HepG2 (cell line): Measurements from ENCODE around the gene OVOL3. TPM values are rescaled to one million over a fixed set of nuclear protein-coding genes. Genes with fewer than 3 reads are reported as not detected.

Source experiments
- ARID4A ChIP-seq: sonication (generic); formaldehyde crosslinking; IDR thresholded peaks from 2 replicates; pipeline ENCODE4 v1.5.0; 2020; ENCODE audit warnings: mild to moderate bottlenecking, missing genetic modification reagents, borderline replicate concordance
- ELF4 ChIP-seq: sonication (generic); formaldehyde crosslinking; IDR thresholded peaks from 2 replicates; pipeline ENCODE4 v1.5.0; 2020; ENCODE audit warnings: missing genetic modification reagents, mild to moderate bottlenecking, moderate library complexity, borderline replicate concordance
- FOXK2 ChIP-seq: fragments of 450-650 bp; IDR thresholded peaks from 2 replicates; pipeline ENCODE4 v1.6.1; 2016
- FUBP1 ChIP-seq: sonication (generic); formaldehyde crosslinking; IDR thresholded peaks from 2 replicates; pipeline ENCODE4 v1.5.1; 2020; ENCODE audit warnings: missing genetic modification reagents, mild to moderate bottlenecking, borderline replicate concordance
- HIC2 ChIP-seq: sonication (generic); formaldehyde crosslinking; IDR thresholded peaks from 2 replicates; pipeline ENCODE4 v1.9.0; 2022; ENCODE audit warnings: low read depth, missing genetic modification reagents
- HNF4G ChIP-seq, 2 experiments: sonication (generic) in 1 of 2; formaldehyde crosslinking in 1 of 2; IDR thresholded peaks; 2 replicates each; pipeline versions ENCODE4 v1.4.0 to v1.6.1; 2011 to 2020; ENCODE audit warnings: borderline replicate concordance in 2 of 2, low read depth in 2 of 2, mild to moderate bottlenecking in 2 of 2, low read length in 1 of 2, missing genetic modification reagents in 1 of 2, moderate library complexity in 1 of 2
- MBNL3 ChIP-seq: fragments of 250-450 bp; sonication (Bioruptor Pico); conservative IDR thresholded peaks from 2 replicates; pipeline ENCODE4 v1.8.0; 2022; ENCODE audit warnings: mild to moderate bottlenecking, inconsistent platforms
- POLR2A ChIP-seq, 2 experiments: IDR thresholded peaks; 2 replicates each; pipeline ENCODE4 v1.6.1; 2011; ENCODE audit warnings: low read depth in 2 of 2, low read length in 2 of 2, mild to moderate bottlenecking in 1 of 2, moderate library complexity in 1 of 2; ENCODE audit not compliant: insufficient read depth in 1 of 2
- PRMT3 ChIP-seq: sonication (generic); formaldehyde crosslinking; IDR thresholded peaks from 2 replicates; pipeline ENCODE4 v1.8.1; 2022; ENCODE audit warnings: low read depth, mild to moderate bottlenecking, moderate library complexity, missing genetic modification reagents, borderline replicate concordance
- RCOR2 ChIP-seq: IDR thresholded peaks from 2 replicates; pipeline ENCODE4 v1.6.1; 2016; ENCODE audit warnings: missing biosample characterization, missing genetic modification reagents
- REL ChIP-seq: sonication (generic); formaldehyde crosslinking; conservative IDR thresholded peaks from 2 replicates; pipeline ENCODE4 v1.8.0; 2022; ENCODE audit warnings: mild to moderate bottlenecking, missing genetic modification reagents, moderate library complexity
- SP1 ChIP-seq, 2 experiments: fragments of 450-650 bp in 1 of 2; sonication (generic) in 1 of 2; formaldehyde crosslinking in 1 of 2; IDR thresholded peaks; 2 replicates each; pipeline versions ENCODE4 v1.4.0 to v1.6.1; 2016 to 2020; ENCODE audit warnings: missing genetic modification reagents in 1 of 2
- SSRP1 ChIP-seq: IDR thresholded peaks from 2 replicates; pipeline ENCODE4 v1.6.1; 2016; ENCODE audit warnings: control low read depth
- ZBTB38 ChIP-seq: sonication (generic); formaldehyde crosslinking; IDR thresholded peaks from 2 replicates; pipeline ENCODE4 v1.5.1; 2020; ENCODE audit warnings: mild to moderate bottlenecking, missing genetic modification reagents
- ZNF430 ChIP-seq: sonication (generic); formaldehyde crosslinking; IDR thresholded peaks from 2 replicates; pipeline ENCODE4 v1.9.0; 2021; ENCODE audit warnings: mild to moderate bottlenecking, missing genetic modification reagents
- ZNF547 ChIP-seq: sonication (generic); formaldehyde crosslinking; IDR thresholded peaks from 2 replicates; pipeline ENCODE4 v1.5.1; 2020; ENCODE audit warnings: mild to moderate bottlenecking, missing genetic modification reagents
- ZNF619 ChIP-seq: sonication (generic); formaldehyde crosslinking; IDR thresholded peaks from 2 replicates; pipeline ENCODE4 v1.4.0; 2020; ENCODE audit warnings: mild to moderate bottlenecking, missing genetic modification reagents
- ZNF737 ChIP-seq: sonication (generic); formaldehyde crosslinking; IDR thresholded peaks from 2 replicates; pipeline ENCODE4 v1.5.0; 2020; ENCODE audit warnings: missing genetic modification reagents, mild to moderate bottlenecking, borderline replicate concordance
- ZNF780A ChIP-seq: sonication (generic); formaldehyde crosslinking; IDR thresholded peaks from 2 replicates; pipeline ENCODE4 v1.8.0; 2022; ENCODE audit warnings: mild to moderate bottlenecking, missing genetic modification reagents, moderate library complexity
- ZNF782 ChIP-seq: sonication (generic); formaldehyde crosslinking; IDR thresholded peaks from 2 replicates; pipeline ENCODE4 v1.4.0; 2020; ENCODE audit warnings: missing genetic modification reagents, mild to moderate bottlenecking, borderline replicate concordance
- ZNF879 ChIP-seq: sonication (generic); formaldehyde crosslinking; IDR thresholded peaks from 2 replicates; pipeline ENCODE4 v1.8.1; 2023; ENCODE audit warnings: missing genetic modification reagents
- polyA plus RNA-seq, 8 experiments: library from polyadenylated mRNA; depleted of rRNA in 3 of 8; stranded (reverse) in 7 of 8; unstranded in 1 of 8; fragments of >200 nt; fragmentation: Illumina TruSeq in 4 of 8; extraction: Trizol in 4 of 8; gene quantifications; 2 replicates each; pipeline versions ENCODE4 v1.2.1 to v1.2.3, GENCODE V29; 2011 to 2016; ENCODE audit warnings: low read depth in 4 of 8, missing spikeins in 1 of 8, mixed read lengths in 1 of 8; ENCODE audit not compliant: insufficient read depth in 1 of 8
- total RNA-seq, 5 experiments: library from RNA; depleted of rRNA; stranded (reverse); fragments of >200 nt; fragmentation: Illumina TruSeq; extraction: Trizol; gene quantifications; 2 replicates each; pipeline ENCODE4 v1.2.3, GENCODE V29; 2016; ENCODE audit warnings: low read depth in 1 of 5

The OVOL3 gene
- total and polyA plus RNA-seq, 2 of the 13 experiments (the other 11 are each of a cell fraction or from before 2014, with no cell fraction given) = not detected

GRCh38 chr19:36120092-36120983 lies 9.4 kb downstream of the OVOL3 start (continued):
- peak; percentile 94 for TF ChIP-seq ARID4A
- peak; percentile 86 for TF ChIP-seq RCOR2
- TF ChIP-seq SSRP1 (CRISPR knock-in tag) = no peak
- TF ChIP-seq ZNF879 (CRISPR knock-in tag) = no peak; the same call in 1 of the 2 replicates
- TF ChIP-seq ZNF782 = no peak; the same call in 1 of the 2 replicates
- no peak for TF ChIP-seq ZNF619 (CRISPR knock-in tag)
- TF ChIP-seq HIC2 = no peak
- no peak for TF ChIP-seq PRMT3 (CRISPR knock-in tag)
- TF ChIP-seq HNF4G (IDR thresholded peaks at IDR 0.05; ENCODE audit: borderline replicate concordance, low read depth, low read length) = peak; percentile 75
- TF ChIP-seq HNF4G (CRISPR knock-in tag; IDR thresholded peaks at IDR 0.05; ENCODE audit: borderline replicate concordance, low read depth) = no peak; the same call in 1 of the 2 replicates
- no peak for TF ChIP-seq ZNF737 (CRISPR knock-in tag)
- TF ChIP-seq ELF4 (CRISPR knock-in tag) = peak; percentile 62; the same call in 1 of the 2 replicates
- peak; percentile 85 for TF ChIP-seq FOXK2
- peak in 1 of 2 experiments; percentile 78; a peak in 2 of 4 replicates for TF ChIP-seq POLR2A (IDR thresholded peaks at IDR 0.05; ENCODE audit: insufficient read depth in 1 of 2, low read depth in 2 of 2, low read length in 2 of 2)
- no peak; the same call in 1 of the 2 replicates for TF ChIP-seq ZNF547 (CRISPR knock-in tag)
- peak; percentile 65; the same call in 1 of the 2 replicates for TF ChIP-seq ZNF430 (CRISPR knock-in tag)
- TF ChIP-seq MBNL3 (CRISPR knock-in tag) = no peak
- no peak for TF ChIP-seq SP1 (IDR thresholded peaks at IDR 0.05)
- TF ChIP-seq SP1 (CRISPR knock-in tag; IDR thresholded peaks at IDR 0.05) = no peak; the same call in none of the 2 replicates
- peak; percentile 22; the same call in 1 of the 2 replicates for TF ChIP-seq ZNF780A (CRISPR knock-in tag)
- TF ChIP-seq FUBP1 (CRISPR knock-in tag) = no peak
- 0 out of 2 replicates have a peak, but pooled peaks have one; percentile 53 for TF ChIP-seq REL (CRISPR knock-in tag)
- TF ChIP-seq ZBTB38 (CRISPR knock-in tag) = 0 out of 2 replicates have a peak, but pooled peaks have one; percentile 5
